AG08395 (cell line): Measurements from ENCODE around the gene IMMP2L.

Experiments
- DNase-seq: peaks from one replicate; pipeline ENCODE4 v3.0.0; 2012; ENCODE audit warnings: mixed read lengths, low spot score

Gene IMMP2L

DNA sequence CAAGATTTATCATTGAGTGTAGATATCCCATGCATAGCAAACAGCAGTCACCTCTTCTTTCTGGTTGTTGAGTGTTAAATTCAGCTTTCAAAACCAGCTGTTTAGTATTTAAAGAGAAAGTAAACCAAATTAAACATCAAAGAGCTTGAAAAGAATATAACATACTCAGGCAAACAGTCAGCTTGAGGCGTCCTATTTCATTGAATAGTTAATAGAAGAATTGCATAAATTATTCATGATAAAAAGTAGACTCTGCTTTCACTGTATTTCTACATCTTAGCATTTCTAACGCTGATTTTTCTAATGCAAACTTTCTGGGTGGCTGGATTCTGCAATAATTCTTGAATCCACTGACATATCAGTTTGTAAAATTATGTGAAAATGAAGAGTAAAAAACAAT is 935.9 kb downstream of the IMMP2L start:
- no peak for DNase-seq

DNA sequence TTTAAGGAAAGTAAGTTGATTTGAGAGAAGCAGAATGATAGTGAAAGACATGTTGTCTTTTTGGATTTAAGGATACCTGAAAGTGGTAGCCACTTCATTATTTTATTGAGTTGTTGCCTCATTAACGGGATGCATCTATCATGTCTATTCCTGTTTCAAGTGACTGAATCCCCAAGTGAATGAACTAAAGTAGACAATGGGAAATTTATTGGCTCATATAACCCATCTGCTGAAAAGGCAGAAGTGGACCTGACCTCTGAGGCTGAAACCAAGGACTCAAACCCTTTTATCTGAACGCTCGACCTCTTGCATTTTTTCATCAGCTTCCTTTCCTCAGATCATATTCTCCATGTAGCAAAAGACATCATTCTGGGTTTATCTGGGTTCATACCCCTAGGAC is 937.0 kb downstream of the IMMP2L start:
- DNase-seq = no peak

DNA sequence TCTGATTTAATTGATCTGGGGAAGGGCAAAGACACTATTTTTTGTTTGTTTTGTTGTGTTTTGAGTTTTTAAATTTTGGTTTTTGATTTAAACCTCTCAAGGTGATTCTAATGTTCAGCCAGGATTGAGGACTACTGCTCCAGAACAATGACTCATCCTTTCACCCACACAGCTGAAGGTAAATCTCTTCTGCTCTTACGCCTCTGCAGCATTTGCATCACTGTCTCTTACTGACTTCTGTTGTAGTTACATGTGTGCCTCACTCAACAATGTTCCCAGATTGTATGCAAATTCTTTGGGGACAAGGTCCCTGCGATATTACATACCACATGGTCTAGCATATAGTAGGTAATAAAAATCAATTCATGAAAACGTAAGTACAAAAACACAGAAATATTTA is 938.9 kb downstream of the IMMP2L start:
- no peak for DNase-seq

DNA sequence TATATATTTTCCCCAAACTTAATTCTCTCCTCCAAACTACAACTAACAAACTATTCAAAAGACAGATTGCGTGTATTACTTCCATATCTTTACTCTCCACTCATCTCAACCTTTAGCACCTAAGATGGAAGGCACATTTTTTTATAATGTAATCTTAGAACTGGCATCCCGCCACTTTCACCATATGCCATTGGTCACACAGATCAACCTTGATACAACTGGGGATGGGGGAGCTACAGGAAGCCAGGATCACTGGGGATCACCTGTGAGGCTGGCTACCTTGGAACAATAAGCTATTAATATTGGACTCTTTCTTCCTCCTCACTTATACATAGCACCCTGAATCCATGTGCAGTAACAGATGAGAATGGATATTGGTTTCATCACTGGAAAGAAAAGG is 941.0 kb downstream of the IMMP2L start:
- DNase-seq = no peak

DNA sequence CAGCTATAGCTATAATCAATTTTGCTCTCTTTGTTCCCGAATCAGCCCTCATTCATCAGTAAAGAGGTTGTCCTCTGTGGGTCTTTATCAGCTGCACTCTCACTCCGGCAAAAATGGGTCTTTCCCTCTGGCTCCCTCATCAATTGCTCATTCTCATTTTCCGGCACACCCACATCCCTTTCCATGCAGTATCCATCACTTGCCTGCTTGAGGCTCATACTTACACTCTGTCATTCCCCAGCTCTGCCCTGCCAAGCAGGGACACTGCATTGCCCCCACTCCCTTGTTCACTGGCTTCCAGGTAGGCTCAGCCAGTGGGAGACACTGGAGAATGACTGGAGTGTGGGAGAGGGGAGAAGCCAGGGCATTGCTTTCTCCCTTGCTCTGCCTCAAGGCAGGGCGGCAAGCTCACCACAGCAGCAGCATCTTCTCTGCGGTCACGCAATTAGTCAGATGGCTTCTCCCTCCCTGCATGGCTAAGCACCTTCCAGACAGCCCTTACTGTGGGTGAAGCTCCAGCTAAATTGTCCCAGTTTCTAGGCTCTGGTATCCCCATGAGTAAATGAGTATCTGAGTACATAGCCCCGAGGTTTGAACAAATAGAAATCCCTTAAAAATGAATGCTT is 942.1 kb downstream of the IMMP2L start:
- DNase-seq = no peak
